Transverse colon (tissue), 4 donors: ENCODE data around the gene ANKRD33B.

Experiments used
- POLR2A ChIP-seq: fragments of 450-650 bp; IDR thresholded peaks from one replicate; pipeline ENCODE4 v1.6.1; 2016; ENCODE audit warnings: antibody characterized with exemption, mild to moderate bottlenecking, moderate library complexity
- POLR2AphosphoS5 ChIP-seq, 3 donors: sonication (generic); formaldehyde crosslinking; IDR thresholded peaks; one replicate each; pipeline ENCODE4 v1.6.1; 2016; ENCODE audit warnings: antibody characterized with exemption in 3 of 3
- TF ChIP-seq, protein P1 (sequence below), 5 experiments: fragments of 200-600 bp in 3 of 5; fragments of 450-650 bp in 2 of 5; sonication (generic) in 3 of 5; IDR thresholded peaks; 1 replicate in 2 of 5; 2 replicates in 3 of 5; pipeline ENCODE4 v1.5.1; 2016 to 2017; ENCODE audit warnings: antibody characterized with exemption in 5 of 5, inconsistent platforms in 3 of 5, mild to moderate bottlenecking in 2 of 5, moderate library complexity in 1 of 5

DNA sequence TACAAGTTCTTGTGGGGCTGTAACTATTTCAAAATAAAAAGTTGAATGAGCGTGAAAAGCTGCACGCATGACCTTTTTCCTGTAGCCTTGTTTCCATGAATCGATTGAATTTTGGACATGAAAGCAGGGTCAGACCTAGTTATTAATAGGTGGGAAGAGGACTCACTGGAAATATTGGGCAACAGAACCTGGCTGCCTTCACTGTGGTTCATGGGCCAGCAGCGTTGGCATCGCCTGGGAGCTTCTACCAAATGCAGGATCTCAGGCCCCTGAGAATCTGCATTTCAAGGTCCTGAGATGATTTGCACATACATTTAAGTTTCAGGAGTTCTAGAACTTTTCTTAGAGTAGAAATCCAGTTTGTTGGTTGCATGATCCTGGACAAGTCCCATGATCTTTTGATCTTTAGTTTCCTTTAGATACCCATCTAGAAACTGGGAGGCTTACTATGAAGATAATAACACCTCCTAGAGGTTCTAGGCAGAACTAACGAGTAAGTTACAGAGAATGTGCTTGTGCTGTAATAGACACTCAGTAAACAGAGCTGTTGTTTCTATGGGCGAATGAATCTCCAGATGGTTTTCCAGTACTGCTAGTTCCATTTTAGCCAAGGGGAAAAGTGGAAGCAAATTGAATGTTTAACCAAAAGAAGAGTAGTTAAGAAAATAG lies 12.4 kb downstream of the ANKRD33B start:
- TF ChIP-seq POLR2A (no peak), POLR2AphosphoS5 (IDR thresholded peaks at IDR 0.05) (no peak)
- TF ChIP-seq, protein P1, sequence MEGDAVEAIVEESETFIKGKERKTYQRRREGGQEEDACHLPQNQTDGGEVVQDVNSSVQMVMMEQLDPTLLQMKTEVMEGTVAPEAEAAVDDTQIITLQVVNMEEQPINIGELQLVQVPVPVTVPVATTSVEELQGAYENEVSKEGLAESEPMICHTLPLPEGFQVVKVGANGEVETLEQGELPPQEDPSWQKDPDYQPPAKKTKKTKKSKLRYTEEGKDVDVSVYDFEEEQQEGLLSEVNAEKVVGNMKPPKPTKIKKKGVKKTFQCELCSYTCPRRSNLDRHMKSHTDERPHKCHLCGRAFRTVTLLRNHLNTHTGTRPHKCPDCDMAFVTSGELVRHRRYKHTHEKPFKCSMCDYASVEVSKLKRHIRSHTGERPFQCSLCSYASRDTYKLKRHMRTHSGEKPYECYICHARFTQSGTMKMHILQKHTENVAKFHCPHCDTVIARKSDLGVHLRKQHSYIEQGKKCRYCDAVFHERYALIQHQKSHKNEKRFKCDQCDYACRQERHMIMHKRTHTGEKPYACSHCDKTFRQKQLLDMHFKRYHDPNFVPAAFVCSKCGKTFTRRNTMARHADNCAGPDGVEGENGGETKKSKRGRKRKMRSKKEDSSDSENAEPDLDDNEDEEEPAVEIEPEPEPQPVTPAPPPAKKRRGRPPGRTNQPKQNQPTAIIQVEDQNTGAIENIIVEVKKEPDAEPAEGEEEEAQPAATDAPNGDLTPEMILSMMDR (IDR thresholded peaks at IDR 0.05) = no peak
